Body of pancreas (tissue), 4 donors: ENCODE measurements around the gene REG3A. TPM values are rescaled to one million over a fixed set of nuclear protein-coding genes. Genes with fewer than 3 reads are reported as not detected.
A peak's percentile ranks its signal among the peaks of the same experiment; 100 is the strongest.

ENCODE experiments used
- ATAC-seq: fragments of 150-250 bp; one replicate; pipeline ENCODE4 v1.9.1; 2016
- DNase-seq, 4 donors: peaks; one replicate each; pipeline ENCODE4 v3.0.0-alpha.2; 2019
- H3K27ac ChIP-seq, 4 donors: fragments of 200-600 bp; sonication (generic); 1 replicate in 3 of 4; 2 replicates in 1 of 4; pipeline versions ENCODE4 v1.5.1 to v1.6.1; 2016 to 2019; ENCODE audit warnings: mild to moderate bottlenecking in 1 of 4, mixed read lengths in 1 of 4, moderate library complexity in 1 of 4
- H3K27me3 ChIP-seq, 2 donors: fragments of 200-600 bp; sonication (generic); one replicate each; pipeline ENCODE4 v1.6.0; 2016; ENCODE audit warnings: mild to moderate bottlenecking in 1 of 2
- H3K36me3 ChIP-seq, 2 donors: fragments of 200-600 bp; sonication (generic); replicated peaks in 1 of 2; 2 replicates each; pipeline ENCODE4 v1.5.1; 2016; ENCODE audit warnings: low read depth in 2 of 2; ENCODE audit not compliant: insufficient read depth in 1 of 2
- H3K4me1 ChIP-seq: fragments of 200-600 bp; sonication (generic); one replicate; pipeline ENCODE4 v1.6.0; 2016
- H3K4me3 ChIP-seq, 2 donors: fragments of 200-600 bp; sonication (generic); 1 replicate in 1 of 2; 2 replicates in 1 of 2; pipeline ENCODE4 v1.5.1; 2016 to 2019
- H3K9me3 ChIP-seq, 3 donors: fragments of 200-600 bp; sonication (generic); 1 replicate in 2 of 3; 2 replicates in 1 of 3; pipeline ENCODE4 v1.5.1; 2016
- POLR2A ChIP-seq, 3 donors: fragments of 450-650 bp; IDR thresholded peaks; one replicate each; pipeline ENCODE4 v1.6.1; 2016; ENCODE audit warnings: antibody characterized with exemption in 3 of 3, mild to moderate bottlenecking in 2 of 3
- WGBS, 2 donors: methylation state at CpG; one replicate each; pipeline ENCODE4 v1.1.5; 2017; 5-methylcytosine and 5-hydroxymethylcytosine counted together
- intact Hi-C: fragments of 100-400 bp; cut with DNase I; formaldehyde crosslinking; loops from one replicate; pipeline ENCODE4 v1.15.1; 2023
- total RNA-seq, 2 donors: library from RNA; depleted of rRNA; stranded (reverse); fragments of >200 nt; gene quantifications; one replicate each; pipeline ENCODE4 v1.1.0, GENCODE V29; 2016
- TF ChIP-seq, protein P1 (sequence below), 7 experiments: fragments of 450-650 bp in 4 of 7; fragments of 200-600 bp in 3 of 7; sonication (generic) in 3 of 7; IDR thresholded peaks; one replicate each; pipeline ENCODE4 v1.5.1; 2016 to 2019; ENCODE audit warnings: antibody characterized with exemption in 7 of 7

REG3A gene
- total RNA-seq, 2 donors from 2014 or later = 351 to 831 TPM

DNA sequence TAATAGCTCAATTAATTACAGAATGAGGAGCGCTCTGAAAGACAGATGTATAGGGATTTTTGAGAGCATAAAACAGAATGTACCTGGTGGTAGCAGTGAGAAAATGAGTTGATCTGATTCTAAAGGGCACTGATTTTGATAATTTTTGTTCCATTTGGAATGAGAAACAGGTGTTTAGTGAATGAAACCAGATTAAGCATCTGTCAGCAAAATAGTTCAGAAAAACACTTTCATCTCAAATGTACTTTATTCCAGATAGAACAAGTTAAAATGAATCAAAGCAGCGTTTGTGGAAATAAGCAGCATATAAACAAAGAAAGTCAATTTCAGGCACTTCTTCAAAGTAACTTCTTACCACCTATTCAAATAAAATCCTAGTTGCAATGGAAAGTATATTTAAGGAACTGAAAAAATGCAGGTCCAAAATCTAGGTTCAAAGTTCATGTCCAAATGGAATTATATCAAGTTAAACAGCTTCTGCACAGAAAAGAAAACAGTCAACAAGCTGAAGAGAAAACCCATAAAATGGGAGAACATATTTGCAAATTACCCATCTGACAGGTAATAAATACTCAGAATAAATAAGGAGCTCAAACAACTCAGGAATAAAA, 11.9 kb upstream of the REG3A start:
- Histone ChIP-seq H3K4me1 (peaks cover 51% of the 10 kb centered on the region), H3K4me3 (no peak overlapping the region), H3K27ac (peak overlapping the region in 1 of 4 donors; percentile 14), H3K9me3 (peaks cover 0 to 6% (median 0%) of the 10 kb centered on the region in 3 donors), H3K36me3 (no peaks in the 10 kb centered on the region), H3K27me3 (no peaks in the 10 kb centered on the region)
- no peak for ATAC-seq
- no peak for TF ChIP-seq POLR2A (IDR thresholded peaks at IDR 0.05)
- intact Hi-C loops = no loop called here
- 45 to 48% methylated on average over 2 of the region's 2 CpGs for whole genome bisulfite sequencing, 2 donors
- DNase-seq = no peak

DNA sequence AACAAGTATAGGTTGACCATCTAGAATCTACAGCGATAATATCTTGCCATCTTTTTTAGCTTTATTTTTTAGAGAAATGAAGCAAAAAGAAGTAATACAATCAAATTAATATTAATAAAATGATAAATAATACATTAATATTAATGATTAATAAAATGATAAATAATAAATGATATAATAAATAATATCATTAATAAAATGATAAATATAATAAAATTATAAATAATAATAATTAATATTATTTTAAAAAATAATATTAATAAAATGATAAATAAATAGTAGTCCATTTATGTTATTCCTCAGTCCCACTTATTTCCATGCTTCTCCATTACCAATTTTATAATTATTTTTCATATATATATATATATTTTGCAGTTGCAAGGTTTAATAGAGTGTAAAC, 3.2 kb upstream of the REG3A start:
- Histone ChIP-seq H3K36me3 (no peaks in the 10 kb centered on the region), H3K9me3 (no peaks in the 10 kb centered on the region), H3K27ac (peak overlapping the region in 1 of 4 donors; percentile 50), H3K27me3 (no peaks in the 10 kb centered on the region), H3K4me3 (no peak overlapping the region), H3K4me1 (peaks cover 62% of the 10 kb centered on the region)
- TF ChIP-seq POLR2A (IDR thresholded peaks at IDR 0.05) = no peak
- TF ChIP-seq, protein P1, sequence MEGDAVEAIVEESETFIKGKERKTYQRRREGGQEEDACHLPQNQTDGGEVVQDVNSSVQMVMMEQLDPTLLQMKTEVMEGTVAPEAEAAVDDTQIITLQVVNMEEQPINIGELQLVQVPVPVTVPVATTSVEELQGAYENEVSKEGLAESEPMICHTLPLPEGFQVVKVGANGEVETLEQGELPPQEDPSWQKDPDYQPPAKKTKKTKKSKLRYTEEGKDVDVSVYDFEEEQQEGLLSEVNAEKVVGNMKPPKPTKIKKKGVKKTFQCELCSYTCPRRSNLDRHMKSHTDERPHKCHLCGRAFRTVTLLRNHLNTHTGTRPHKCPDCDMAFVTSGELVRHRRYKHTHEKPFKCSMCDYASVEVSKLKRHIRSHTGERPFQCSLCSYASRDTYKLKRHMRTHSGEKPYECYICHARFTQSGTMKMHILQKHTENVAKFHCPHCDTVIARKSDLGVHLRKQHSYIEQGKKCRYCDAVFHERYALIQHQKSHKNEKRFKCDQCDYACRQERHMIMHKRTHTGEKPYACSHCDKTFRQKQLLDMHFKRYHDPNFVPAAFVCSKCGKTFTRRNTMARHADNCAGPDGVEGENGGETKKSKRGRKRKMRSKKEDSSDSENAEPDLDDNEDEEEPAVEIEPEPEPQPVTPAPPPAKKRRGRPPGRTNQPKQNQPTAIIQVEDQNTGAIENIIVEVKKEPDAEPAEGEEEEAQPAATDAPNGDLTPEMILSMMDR (IDR thresholded peaks at IDR 0.05) = no peak
- intact Hi-C loops = no loop called here
- no peak for ATAC-seq
- WGBS, 2 donors = 26 to 30% methylated on average over 1 of the region's 1 CpG
- no peak for DNase-seq

DNA sequence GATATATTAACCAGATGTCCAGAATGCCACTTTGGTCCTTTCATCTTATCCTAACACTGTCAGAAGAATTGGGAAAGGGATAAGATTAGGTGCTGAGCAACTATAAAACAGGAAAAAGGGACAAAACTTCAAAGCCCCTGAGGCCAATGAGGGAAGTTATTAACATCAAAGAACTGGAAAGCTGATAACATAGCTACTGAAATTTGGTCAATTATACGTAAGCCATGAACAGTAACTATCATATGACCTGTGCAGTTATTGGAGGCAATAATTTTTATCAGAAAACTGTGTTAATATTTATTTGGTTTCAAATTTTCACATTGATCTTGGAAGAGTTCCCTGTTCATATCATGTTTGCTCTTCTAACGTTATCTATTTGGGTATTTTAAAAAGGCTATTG, 2.6 kb upstream of the REG3A start:
- Histone ChIP-seq H3K4me1 (peaks cover 65% of the 10 kb centered on the region), H3K36me3 (no peaks in the 10 kb centered on the region), H3K27ac (peak overlapping the region in 2 of 4 donors; percentile 24 to 55), H3K9me3 (no peaks in the 10 kb centered on the region), H3K27me3 (no peaks in the 10 kb centered on the region), H3K4me3 (no peak overlapping the region)
- TF ChIP-seq, protein P1 (IDR thresholded peaks at IDR 0.05) = peak in 2 of 7 experiments; percentile 26 to 30
- no peak for TF ChIP-seq POLR2A (IDR thresholded peaks at IDR 0.05)
- intact Hi-C loops = no loop called here
- DNase-seq = peak in 1 of 4 donors; percentile 20
- peak; percentile 95 for ATAC-seq
- WGBS, 2 donors = 5 to 7% methylated on average over 2 of the region's 2 CpGs

DNA sequence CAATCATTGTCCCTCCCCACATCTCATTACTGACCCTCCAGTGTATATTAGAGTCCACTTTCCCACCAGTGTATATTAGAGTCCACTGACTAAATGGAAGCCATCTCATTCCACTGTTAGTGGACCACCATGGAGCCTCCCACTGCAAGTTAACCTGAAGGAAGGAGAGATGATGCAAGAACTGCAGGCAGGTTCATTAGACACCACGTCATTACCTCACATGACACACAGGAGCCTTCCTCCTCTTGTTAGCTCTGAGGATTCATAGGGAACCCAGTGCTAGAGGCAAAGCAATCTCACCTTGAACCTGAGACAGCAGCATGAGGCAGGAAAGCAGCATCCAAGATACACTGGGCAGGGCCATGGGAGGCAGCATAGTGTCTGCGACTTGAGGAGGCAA, 523 bp downstream of the REG3A start:
- ATAC-seq (no peak), DNase-seq (no peak)
- Histone ChIP-seq H3K27me3 (no peaks in the 10 kb centered on the region), H3K9me3 (no peaks in the 10 kb centered on the region), H3K36me3 (no peaks in the 10 kb centered on the region), H3K4me3 (no peak overlapping the region), H3K27ac (peak overlapping the region in 1 of 4 donors; percentile 60), H3K4me1 (peaks cover 41% of the 10 kb centered on the region)
- intact Hi-C loops = no loop called here
- 75 to 87% methylated on average over 1 to 2 of the region's 2 CpGs for WGBS, 2 donors
- TF ChIP-seq, protein P1 (IDR thresholded peaks at IDR 0.05) = no peak

DNA sequence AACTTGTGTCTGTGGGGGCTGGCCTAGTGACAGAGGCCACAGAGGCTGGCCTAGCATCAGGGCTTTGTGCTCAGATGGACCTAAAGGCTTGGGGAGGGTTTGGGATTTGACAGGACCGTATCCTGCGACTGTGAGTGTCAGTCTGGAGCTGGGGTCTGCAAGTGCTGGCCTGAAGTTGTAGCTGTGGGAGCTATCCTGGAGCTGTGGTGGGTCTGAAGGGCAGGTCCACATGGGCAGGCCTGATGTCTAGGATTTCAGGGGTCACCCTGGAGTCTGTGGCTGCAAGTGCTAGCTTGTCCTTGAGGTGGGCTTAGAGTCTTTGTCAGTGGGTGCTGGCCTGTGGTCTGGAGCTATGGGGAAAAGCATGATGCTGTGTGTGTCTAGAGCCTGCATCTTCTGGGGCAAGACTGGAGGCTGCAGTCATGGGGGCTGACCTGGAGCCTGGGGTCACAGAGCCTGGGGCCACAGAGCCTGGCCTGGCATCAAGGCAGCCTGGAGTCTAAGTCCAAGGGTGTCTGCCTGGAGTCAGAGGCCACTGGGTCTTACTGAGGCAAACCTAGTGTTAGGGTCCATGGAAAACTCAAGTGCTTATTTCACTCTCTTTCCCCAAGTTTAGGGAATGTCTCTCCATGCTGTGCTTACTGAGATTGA, 3.6 kb downstream of the REG3A start:
- DNase-seq (peak in 1 of 4 donors; percentile 31), ATAC-seq (peak; percentile 29)
- peak in 1 of 3 donors; percentile 49 for TF ChIP-seq POLR2A (IDR thresholded peaks at IDR 0.05)
- TF ChIP-seq, protein P1 (IDR thresholded peaks at IDR 0.05) = no peak
- intact Hi-C loops = no loop called here
- Histone ChIP-seq H3K4me3 (no peak overlapping the region), H3K27ac (peak overlapping the region in 1 of 4 donors; percentile 16), H3K27me3 (no peaks in the 10 kb centered on the region), H3K4me1 (peaks cover 24% of the 10 kb centered on the region), H3K36me3 (no peaks in the 10 kb centered on the region), H3K9me3 (no peaks in the 10 kb centered on the region)
- 82 to 94% methylated on average over 2 of the region's 2 CpGs for WGBS, 2 donors
